ENCODE measurements around the gene PDXK. TPM values are rescaled to one million over a fixed set of nuclear protein-coding genes. Genes with fewer than 3 reads are reported as not detected.

Gene PDXK
- polyA plus RNA-seq, 1 donor from 2014 or later: 22.8 TPM

- Histone ChIP-seq H3K9me2 (ENCODE audit: insufficient read depth, low read length) (no peaks in the 10 kb centered on the region), H2AFZ (ENCODE audit: low read depth, low read length) (peak overlapping the region; percentile 51), H3K36me3 (ENCODE audit: insufficient read depth, low read length) (no peaks in the 10 kb centered on the region), H3K4me2 (ENCODE audit: low read length) (peak overlapping the region; percentile 62), H3F3A (ENCODE audit: insufficient read depth, low read length, poor library complexity, severe bottlenecking) (no peaks in the 10 kb centered on the region), H3K79me2 (replicated peaks; ENCODE audit: insufficient read depth, low read length) (no peaks in the 10 kb centered on the region), H4K20me1 (ENCODE audit: insufficient read depth) (no peaks in the 10 kb centered on the region), H3K9ac (ENCODE audit: low read length) (peak overlapping the region; percentile 69), H3K9me3 (ENCODE audit: low read length) (no peaks in the 10 kb centered on the region), H3K4me3 (ENCODE audit: low read length) (peak overlapping the region; percentile 71), H3K27ac (ENCODE audit: low read length) (peak overlapping the region; percentile 52), H3K27me3 (ENCODE audit: insufficient read depth, low read depth, low read length) (no peaks in the 10 kb centered on the region)
- TF ChIP-seq CTCF (IDR thresholded peaks at IDR 0.05; ENCODE audit: poor library complexity, severe bottlenecking) (peak; percentile 6), POLR2AphosphoS5 (IDR thresholded peaks at IDR 0.05) (peak; percentile 63), RAD21 (conservative IDR thresholded peaks at IDR 0.05) (no peak), EZH2 (IDR thresholded peaks at IDR 0.05; ENCODE audit: borderline replicate concordance, insufficient read depth, low read length, poor library complexity, severe bottlenecking) (no peak), TAF1 (IDR thresholded peaks at IDR 0.05; ENCODE audit: low read depth) (no peak), EP300 (conservative IDR thresholded peaks at IDR 0.05; ENCODE audit: poor library complexity, severe bottlenecking) (peak; percentile 50), SMC3 (conservative IDR thresholded peaks at IDR 0.05; ENCODE audit: poor library complexity) (no peak), MXI1 (conservative IDR thresholded peaks at IDR 0.05; ENCODE audit: poor library complexity, severe bottlenecking) (peak; percentile 96)
- TF ChIP-seq, protein P1, sequence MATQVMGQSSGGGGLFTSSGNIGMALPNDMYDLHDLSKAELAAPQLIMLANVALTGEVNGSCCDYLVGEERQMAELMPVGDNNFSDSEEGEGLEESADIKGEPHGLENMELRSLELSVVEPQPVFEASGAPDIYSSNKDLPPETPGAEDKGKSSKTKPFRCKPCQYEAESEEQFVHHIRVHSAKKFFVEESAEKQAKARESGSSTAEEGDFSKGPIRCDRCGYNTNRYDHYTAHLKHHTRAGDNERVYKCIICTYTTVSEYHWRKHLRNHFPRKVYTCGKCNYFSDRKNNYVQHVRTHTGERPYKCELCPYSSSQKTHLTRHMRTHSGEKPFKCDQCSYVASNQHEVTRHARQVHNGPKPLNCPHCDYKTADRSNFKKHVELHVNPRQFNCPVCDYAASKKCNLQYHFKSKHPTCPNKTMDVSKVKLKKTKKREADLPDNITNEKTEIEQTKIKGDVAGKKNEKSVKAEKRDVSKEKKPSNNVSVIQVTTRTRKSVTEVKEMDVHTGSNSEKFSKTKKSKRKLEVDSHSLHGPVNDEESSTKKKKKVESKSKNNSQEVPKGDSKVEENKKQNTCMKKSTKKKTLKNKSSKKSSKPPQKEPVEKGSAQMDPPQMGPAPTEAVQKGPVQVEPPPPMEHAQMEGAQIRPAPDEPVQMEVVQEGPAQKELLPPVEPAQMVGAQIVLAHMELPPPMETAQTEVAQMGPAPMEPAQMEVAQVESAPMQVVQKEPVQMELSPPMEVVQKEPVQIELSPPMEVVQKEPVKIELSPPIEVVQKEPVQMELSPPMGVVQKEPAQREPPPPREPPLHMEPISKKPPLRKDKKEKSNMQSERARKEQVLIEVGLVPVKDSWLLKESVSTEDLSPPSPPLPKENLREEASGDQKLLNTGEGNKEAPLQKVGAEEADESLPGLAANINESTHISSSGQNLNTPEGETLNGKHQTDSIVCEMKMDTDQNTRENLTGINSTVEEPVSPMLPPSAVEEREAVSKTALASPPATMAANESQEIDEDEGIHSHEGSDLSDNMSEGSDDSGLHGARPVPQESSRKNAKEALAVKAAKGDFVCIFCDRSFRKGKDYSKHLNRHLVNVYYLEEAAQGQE (IDR thresholded peaks at IDR 0.05; ENCODE audit: borderline replicate concordance): no peak
These were observed 9.8 kb downstream of the PDXK start for GRCh38 chr21:43728467-43729390.

- no peaks in the 10 kb centered on the region for H3K79me2 ChIP-seq (replicated peaks; ENCODE audit: insufficient read depth, low read length)
- no peak overlapping the region for H2AFZ ChIP-seq (ENCODE audit: low read depth, low read length)
- H3K4me3 ChIP-seq (ENCODE audit: low read length): no peak overlapping the region
- no peak overlapping the region for H3K4me2 ChIP-seq (ENCODE audit: low read length)
- H3F3A ChIP-seq (ENCODE audit: insufficient read depth, low read length, poor library complexity, severe bottlenecking): no peaks in the 10 kb centered on the region
- no peaks in the 10 kb centered on the region for H3K9me2 ChIP-seq (ENCODE audit: insufficient read depth, low read length)
- TF ChIP-seq, protein P1 (IDR thresholded peaks at IDR 0.05; ENCODE audit: borderline replicate concordance): no peak
- TF ChIP-seq EZH2 (IDR thresholded peaks at IDR 0.05; ENCODE audit: borderline replicate concordance, insufficient read depth, low read length, poor library complexity, severe bottlenecking) (no peak), RAD21 (conservative IDR thresholded peaks at IDR 0.05) (no peak), CTCF (IDR thresholded peaks at IDR 0.05; ENCODE audit: poor library complexity, severe bottlenecking) (no peak), POLR2AphosphoS5 (IDR thresholded peaks at IDR 0.05) (no peak), TAF1 (IDR thresholded peaks at IDR 0.05; ENCODE audit: low read depth) (no peak), MXI1 (conservative IDR thresholded peaks at IDR 0.05; ENCODE audit: poor library complexity, severe bottlenecking) (no peak), SMC3 (conservative IDR thresholded peaks at IDR 0.05; ENCODE audit: poor library complexity) (no peak), EP300 (conservative IDR thresholded peaks at IDR 0.05; ENCODE audit: poor library complexity, severe bottlenecking) (no peak)
- H3K9me3 ChIP-seq (ENCODE audit: low read length): no peaks in the 10 kb centered on the region
- no peaks in the 10 kb centered on the region for H3K27me3 ChIP-seq (ENCODE audit: insufficient read depth, low read depth, low read length)
- no peaks in the 10 kb centered on the region for H3K36me3 ChIP-seq (ENCODE audit: insufficient read depth, low read length)
- no peak overlapping the region for H3K27ac ChIP-seq (ENCODE audit: low read length)
- no peaks in the 10 kb centered on the region for H4K20me1 ChIP-seq (ENCODE audit: insufficient read depth)
- no peak overlapping the region for H3K9ac ChIP-seq (ENCODE audit: low read length)
These were observed 12.5 kb downstream of the PDXK start for GRCh38 chr21:43731476-43731875.
